GM19328 (cell line): ENCODE measurements around the gene PPIL4.

Experiments
- ATAC-seq: cut with Tn5 transposase; IDR thresholded peaks from one replicate; pipeline ENCODE4 v1.9.1; 2021; ENCODE audit warnings: mild to moderate bottlenecking, moderate library complexity; ENCODE audit not compliant: unreplicated experiment

Gene PPIL4

GRCh38 chr6:149545754-149546471, at the start of gene PPIL4:
PPIL4 (minus strand) TSS chr6:149546043; CDS start chr6:149546005, 38 bp downstream.
- ATAC-seq = peak; percentile 92

GRCh38 chr6:149593408-149593807, 47.6 kb upstream of the PPIL4 start:
- ATAC-seq = no peak

- no peak for ATAC-seq
These were observed 47.1 kb upstream of the PPIL4 start for GRCh38 chr6:149592983-149593382.

- no peak for ATAC-seq
These were observed 40.3 kb upstream of the PPIL4 start for GRCh38 chr6:149586149-149586548.

GRCh38 chr6:149581349-149581748, 35.5 kb upstream of the PPIL4 start:
- no peak for ATAC-seq

- no peak for ATAC-seq
These were observed 35.0 kb upstream of the PPIL4 start for GRCh38 chr6:149580880-149581279.

- no peak for ATAC-seq
These were observed 22.2 kb upstream of the PPIL4 start for GRCh38 chr6:149567945-149568585.

GRCh38 chr6:149567194-149567586, 21.3 kb upstream of the PPIL4 start:
- ATAC-seq = no peak

GRCh38 chr6:149566410-149567193, 20.8 kb upstream of the PPIL4 start:
- peak; percentile 18 for ATAC-seq

- ATAC-seq = peak; percentile 84
These were observed 19.9 kb upstream of the PPIL4 start, which contains the start of gene GINM1 for GRCh38 chr6:149565527-149566409. GINM1 (plus strand) TSS chr6:149566375; CDS start chr6:149566415, 40 bp downstream.

- no peak for ATAC-seq
These were observed 18.1 kb upstream of the PPIL4 start for GRCh38 chr6:149563928-149564325.

GRCh38 chr6:149563203-149563927, 17.5 kb upstream of the PPIL4 start:
- ATAC-seq = no peak

GRCh38 chr6:149560736-149561135, 14.9 kb upstream of the PPIL4 start:
- no peak for ATAC-seq

- ATAC-seq = no peak
These were observed 13.5 kb upstream of the PPIL4 start for GRCh38 chr6:149559389-149559788.

GRCh38 chr6:149558029-149558428, 12.2 kb upstream of the PPIL4 start:
- no peak for ATAC-seq

GRCh38 chr6:149551920-149552319, 6.1 kb upstream of the PPIL4 start:
- ATAC-seq = no peak

GRCh38 chr6:149545258-149545753, 537 bp downstream of the PPIL4 start:
- no peak for ATAC-seq

- ATAC-seq = no peak
These were observed 1.1 kb downstream of the PPIL4 start for GRCh38 chr6:149544646-149545257.

- no peak for ATAC-seq
These were observed 4.7 kb downstream of the PPIL4 start for GRCh38 chr6:149541139-149541538.
